ENCODE data around the gene SPEG. TPM values are rescaled to one million over a fixed set of nuclear protein-coding genes. Genes with fewer than 3 reads are reported as not detected.
"Not testable (repeated sequence)": the region's sequence is repeated elsewhere in the genome, so short reads cannot be mapped to it uniquely, and the experiment has no call there.

SPEG gene
- total RNA-seq, 2 donors from 2014 or later, result 0.86 TPM; not detected in 1

DNA sequence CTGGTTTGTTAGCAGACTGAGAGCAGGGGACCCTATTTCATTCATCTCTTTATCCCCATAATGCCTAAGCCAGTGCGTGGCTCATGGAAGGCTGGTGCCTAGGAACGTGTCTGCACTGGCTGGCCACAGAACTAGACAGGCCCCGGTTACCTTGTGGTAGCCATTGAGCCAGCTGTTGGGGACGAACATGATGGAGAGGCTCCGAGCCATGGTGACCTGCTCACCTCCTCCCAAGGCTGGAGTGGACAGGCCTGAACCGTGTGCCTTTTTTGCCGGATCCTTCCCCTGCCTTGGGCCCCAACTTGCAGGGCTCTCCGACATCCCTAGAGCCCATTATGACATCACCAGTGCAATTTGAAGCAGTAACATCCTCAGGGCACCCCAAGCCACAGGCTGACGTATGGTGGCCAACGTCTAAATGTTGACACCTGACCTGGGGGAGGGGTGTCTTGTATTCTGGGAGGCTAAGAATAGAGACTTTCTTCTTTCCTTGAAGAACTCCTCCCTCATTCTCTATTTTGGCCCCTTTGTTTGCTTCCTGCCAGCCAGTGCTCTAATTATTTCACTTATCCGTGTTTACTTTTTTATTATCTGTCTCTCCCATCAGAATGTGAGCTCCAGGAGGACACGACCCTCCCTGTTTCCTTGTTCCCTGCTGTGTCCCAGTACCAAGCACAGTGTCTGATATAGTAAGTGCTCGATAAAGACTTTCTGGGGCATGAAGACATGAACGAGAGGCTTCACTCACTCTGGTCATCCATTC is 34.7 kb upstream of the SPEG start:
- Mint-ChIP-seq H3K27me3 (peaks cover 0 to 2% of the 10 kb centered on the region in 2 donors), H3K9me3 (no peaks in the 10 kb centered on the region), H3K36me3 (no peaks in the 10 kb centered on the region), H3K4me1 (ENCODE audit: low read depth in 2 of 2) (peaks cover 0 to 7% of the 10 kb centered on the region in 2 donors), H3K27ac (no peak overlapping the region), H3K4me3 (no peak overlapping the region)
- ATAC-seq (no peak), DNase-seq (ENCODE audit: low spot score) (no peak)

DNA sequence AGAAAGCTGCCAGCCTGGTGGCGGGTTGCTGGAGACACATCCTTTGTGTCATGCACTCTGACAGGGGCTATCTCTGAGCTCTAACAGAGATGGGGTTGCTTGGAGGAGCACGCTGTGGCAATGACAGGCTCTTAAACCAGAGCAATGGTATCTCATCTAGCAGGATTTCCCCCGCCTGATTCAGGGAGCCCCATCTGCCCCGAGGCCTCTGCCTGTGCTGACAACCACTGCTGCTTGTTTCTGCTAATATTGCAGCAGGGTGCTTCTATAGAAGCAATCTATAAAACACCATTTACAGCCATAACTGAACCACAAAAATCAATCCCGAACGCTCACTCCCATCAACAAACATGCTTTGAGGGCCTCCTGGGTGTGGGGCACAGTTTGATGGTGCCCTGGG is 34.1 kb upstream of the SPEG start:
- Mint-ChIP-seq H3K9me3 (no peaks in the 10 kb centered on the region), H3K27ac (no peak overlapping the region), H3K4me3 (no peak overlapping the region), H3K4me1 (ENCODE audit: low read depth in 2 of 2) (peaks cover 0 to 7% of the 10 kb centered on the region in 2 donors), H3K27me3 (no peaks in the 10 kb centered on the region), H3K36me3 (no peaks in the 10 kb centered on the region)
- no peak for DNase-seq (ENCODE audit: low spot score)
- ATAC-seq, result no peak

DNA sequence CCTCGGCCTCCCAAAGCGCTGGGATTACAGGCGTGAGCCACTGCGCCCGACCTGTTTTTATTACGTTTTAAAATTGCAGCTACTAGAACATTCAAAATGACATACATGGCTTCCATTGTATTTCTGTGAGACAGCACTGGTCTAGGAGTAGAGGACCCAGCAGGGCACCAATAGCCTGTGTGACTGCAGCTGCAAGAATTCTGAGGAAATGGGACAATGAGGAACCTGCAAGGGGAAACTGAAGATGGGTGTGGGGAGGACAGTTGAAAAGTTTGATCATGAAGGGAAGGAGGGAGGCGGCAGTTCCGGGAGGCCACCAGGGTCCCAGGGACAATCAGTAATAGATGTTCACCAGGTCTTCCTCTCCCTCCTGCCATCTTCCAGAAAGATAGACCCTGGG is 33.0 kb upstream of the SPEG start:
- Mint-ChIP-seq H3K4me3 (no peak overlapping the region), H3K27me3 (peaks cover 0 to 2% of the 10 kb centered on the region in 2 donors), H3K9me3 (no peaks in the 10 kb centered on the region), H3K36me3 (no peaks in the 10 kb centered on the region), H3K27ac (no peak overlapping the region), H3K4me1 (ENCODE audit: low read depth in 2 of 2) (peaks cover 0 to 7% of the 10 kb centered on the region in 2 donors)
- ATAC-seq (no peak), DNase-seq (ENCODE audit: low spot score) (no peak)

DNA sequence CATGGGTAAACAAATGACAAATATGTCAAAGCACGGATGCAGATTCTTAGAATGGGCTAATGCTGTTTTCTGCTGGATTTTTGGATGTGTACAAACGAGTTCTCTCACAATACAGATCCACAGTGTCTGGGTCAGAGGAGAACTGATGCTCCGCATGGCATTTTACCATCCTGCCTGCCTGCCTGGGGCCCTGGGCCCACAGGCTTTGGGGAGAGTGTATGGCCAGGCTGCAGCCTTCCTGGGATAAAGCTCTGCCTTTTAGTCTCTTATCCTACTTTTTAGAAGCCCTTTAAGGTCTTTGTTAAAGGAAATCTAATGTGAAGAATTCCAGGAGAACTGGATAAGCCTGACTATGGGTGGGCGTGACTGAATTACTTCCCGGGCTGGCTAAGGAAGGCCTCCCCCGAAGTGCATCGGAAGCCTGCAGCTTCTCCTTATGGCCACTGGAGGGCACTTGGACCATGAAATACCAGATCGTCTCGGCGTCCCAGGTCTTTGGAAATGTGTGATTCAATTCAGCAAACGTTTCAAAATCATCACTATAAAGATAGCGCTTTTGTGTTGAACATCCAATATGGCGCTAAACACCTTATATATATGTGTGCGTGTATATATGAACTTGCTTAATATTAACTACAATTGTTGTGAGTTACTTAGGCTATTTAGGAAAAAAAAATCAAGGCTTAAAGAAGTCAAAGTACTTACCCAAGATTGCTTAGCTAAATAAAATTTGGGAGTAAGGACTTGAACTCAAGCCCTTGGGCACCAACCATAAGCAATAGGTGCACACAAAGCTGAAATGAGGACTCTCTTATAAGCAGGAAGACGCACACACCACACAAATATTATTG is 31.8 kb upstream of the SPEG start:
- Mint-ChIP-seq H3K27me3 (peaks cover 0 to 7% of the 10 kb centered on the region in 2 donors), H3K27ac (no peak overlapping the region), H3K36me3 (no peaks in the 10 kb centered on the region), H3K9me3 (no peaks in the 10 kb centered on the region), H3K4me3 (no peak overlapping the region), H3K4me1 (ENCODE audit: low read depth in 2 of 2) (peaks cover 0 to 7% of the 10 kb centered on the region in 2 donors)
- no peak for DNase-seq (ENCODE audit: low spot score)
- peak; percentile 68 to 78 for ATAC-seq

DNA sequence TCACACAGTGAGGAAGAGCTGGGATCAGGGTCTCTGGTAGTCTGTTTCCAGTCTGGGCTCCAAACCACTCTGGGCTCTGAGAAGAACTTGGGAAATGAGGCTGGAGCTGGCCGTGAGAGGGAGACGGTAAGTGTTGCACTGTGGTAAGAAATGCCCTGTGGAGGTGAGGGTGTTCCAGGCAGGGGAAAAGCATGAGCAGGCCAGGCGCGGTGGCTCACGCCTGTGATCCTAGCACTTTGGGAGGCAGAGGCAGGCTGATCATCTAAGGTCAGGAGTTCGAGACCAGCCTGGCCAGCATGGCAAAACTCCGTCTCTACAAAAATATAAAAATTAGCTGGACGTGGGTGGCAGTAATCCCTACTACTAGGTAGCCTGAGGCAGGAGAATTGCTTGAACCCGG is 30.8 kb upstream of the SPEG start:
- Mint-ChIP-seq H3K36me3 (no peaks in the 10 kb centered on the region), H3K4me1 (ENCODE audit: low read depth in 2 of 2) (peaks cover 0 to 7% of the 10 kb centered on the region in 2 donors), H3K27me3 (peaks cover 0 to 7% of the 10 kb centered on the region in 2 donors), H3K4me3 (no peak overlapping the region), H3K27ac (no peak overlapping the region), H3K9me3 (no peaks in the 10 kb centered on the region)
- ATAC-seq (no peak), DNase-seq (ENCODE audit: low spot score) (no peak)

DNA sequence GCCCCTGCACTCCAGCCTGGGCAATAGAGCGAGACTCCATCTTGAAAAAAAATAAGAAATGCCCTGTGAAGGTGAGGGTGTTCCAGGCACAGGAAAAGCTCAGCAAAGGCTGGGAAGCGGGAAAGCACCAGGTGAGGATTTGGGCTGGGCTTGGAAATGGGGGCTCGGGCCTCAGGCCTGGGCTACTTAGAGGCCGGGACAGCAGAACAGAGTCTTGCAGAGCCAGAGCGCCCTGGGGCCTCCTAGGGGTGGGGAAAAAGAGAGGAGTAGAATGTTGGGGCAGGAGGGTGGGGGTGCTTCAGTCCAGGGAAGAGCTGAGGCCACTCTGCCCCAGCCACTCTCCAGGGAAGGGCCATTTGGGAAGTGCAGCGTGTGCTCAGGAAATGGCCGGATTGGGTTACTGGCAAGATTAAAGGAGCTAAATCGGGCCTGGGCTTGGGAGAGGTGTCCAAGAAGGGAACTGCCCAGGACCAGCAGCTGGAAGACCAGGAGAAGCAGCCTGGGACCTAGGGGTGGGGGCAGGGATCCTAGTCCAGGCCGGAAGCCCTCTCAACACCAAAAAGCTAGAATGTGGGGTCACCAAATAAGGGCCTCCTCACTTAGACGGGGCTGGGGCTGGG is 30.2 kb upstream of the SPEG start:
- DNase-seq (ENCODE audit: low spot score) (no peak), ATAC-seq (no peak)
- H3K9me3 Mint-ChIP-seq, result no peaks in the 10 kb centered on the region

DNA sequence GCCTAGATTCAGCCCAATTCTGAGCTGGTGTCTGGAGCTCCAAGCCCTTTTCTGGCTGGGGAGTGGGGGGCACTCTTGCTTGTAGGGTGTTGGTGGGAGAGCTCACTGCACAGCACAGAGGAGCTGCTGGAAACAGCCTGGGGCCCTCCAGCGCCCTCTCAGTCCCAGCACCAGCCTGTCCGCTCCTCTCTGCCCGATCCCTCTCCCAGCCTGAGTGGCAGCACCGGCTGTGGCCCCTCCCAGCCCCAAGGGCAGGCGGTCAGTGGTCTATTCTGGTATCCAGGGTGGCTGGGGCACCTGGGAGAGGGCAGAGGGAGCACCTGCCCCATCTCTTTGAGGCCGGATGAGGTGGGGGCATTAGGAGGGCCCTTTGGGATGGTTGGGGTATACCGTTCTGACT is 29.7 kb upstream of the SPEG start:
- Mint-ChIP-seq H3K36me3 (no peaks in the 10 kb centered on the region), H3K27me3 (peaks cover 0 to 7% of the 10 kb centered on the region in 2 donors), H3K9me3 (no peaks in the 10 kb centered on the region), H3K4me3 (no peak overlapping the region), H3K27ac (no peak overlapping the region), H3K4me1 (ENCODE audit: low read depth in 2 of 2) (peaks cover 0 to 7% of the 10 kb centered on the region in 2 donors)
- ATAC-seq (no peak), DNase-seq (ENCODE audit: low spot score) (no peak)

More for the DNA sequence above, 30.2 kb upstream of the SPEG start:
- peaks cover 0 to 7% of the 10 kb centered on the region in 2 donors for H3K4me1 Mint-ChIP-seq (ENCODE audit: low read depth in 2 of 2)
- peaks cover 0 to 7% of the 10 kb centered on the region in 2 donors for H3K27me3 Mint-ChIP-seq
- H3K36me3 Mint-ChIP-seq, result no peaks in the 10 kb centered on the region
- H3K27ac Mint-ChIP-seq, result no peak overlapping the region
- H3K4me3 Mint-ChIP-seq, result no peak overlapping the region

DNA sequence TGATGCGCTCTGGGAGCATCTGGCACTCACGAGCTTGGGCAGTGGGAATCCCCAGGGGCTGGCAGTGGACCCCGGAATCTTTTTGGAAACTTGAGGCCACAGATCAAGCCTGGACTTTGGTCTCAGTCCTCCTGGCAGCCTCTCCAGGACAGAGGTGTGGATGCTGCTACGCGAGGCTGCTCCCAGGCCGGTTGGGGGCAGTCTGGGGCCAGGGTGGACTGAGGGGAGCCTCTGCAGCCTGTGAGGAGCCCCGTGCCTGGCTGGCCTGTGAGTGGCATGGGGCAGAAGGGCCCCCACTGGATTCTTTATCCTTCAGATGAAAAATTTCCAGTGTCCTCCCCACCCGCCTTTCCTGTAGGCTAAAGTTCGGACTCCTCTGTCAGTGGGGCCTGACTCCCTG is 29.2 kb upstream of the SPEG start:
- Mint-ChIP-seq H3K9me3 (no peaks in the 10 kb centered on the region), H3K4me1 (ENCODE audit: low read depth in 2 of 2) (peaks cover 0 to 7% of the 10 kb centered on the region in 2 donors), H3K4me3 (no peak overlapping the region), H3K27me3 (peaks cover 0 to 7% of the 10 kb centered on the region in 2 donors), H3K36me3 (no peaks in the 10 kb centered on the region), H3K27ac (no peak overlapping the region)
- no peak for ATAC-seq
- DNase-seq (ENCODE audit: low spot score), result no peak

DNA sequence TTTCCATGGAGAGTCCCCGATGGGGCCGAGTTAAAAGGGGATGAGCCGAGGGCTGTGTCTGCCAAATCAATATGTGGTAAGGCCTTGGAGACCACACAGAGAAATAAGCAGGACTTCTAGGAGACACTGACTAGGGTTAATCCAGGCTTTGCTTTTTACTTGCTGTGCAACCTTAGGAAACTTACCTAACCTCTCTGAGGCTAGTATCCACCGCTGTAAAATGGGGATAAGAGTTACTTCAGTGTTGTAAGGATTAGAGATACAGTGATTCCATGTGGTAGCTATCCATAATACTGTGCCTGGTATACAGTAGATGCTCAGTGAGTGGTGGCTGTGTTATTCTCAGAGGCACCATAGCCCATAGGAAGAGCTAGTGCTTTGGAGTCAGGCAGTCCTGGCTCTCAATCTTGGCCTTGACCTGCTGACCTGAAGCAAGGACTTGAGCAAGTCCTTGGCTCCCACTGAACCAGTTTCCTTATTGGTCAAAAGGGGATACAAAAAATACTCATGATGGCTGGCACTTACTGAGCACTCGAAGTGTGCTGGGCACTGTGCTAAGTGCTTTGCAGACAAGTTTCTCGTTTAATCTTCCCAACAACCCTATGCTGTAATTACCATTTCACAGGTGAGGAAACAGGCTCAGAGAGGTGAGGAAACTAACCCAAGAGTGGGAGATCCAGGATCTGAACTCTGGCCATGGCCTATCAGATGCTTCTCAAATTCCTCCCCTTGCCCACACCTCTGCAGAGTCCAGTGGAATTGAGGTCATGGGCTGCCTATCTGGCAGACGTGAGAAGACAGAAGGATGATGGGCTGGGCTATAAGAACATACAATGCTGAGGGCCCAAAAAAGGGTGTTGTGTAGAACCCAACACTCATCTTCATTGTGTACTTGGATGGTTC is 28.4 kb upstream of the SPEG start:
- H3K36me3 Mint-ChIP-seq, result no peaks in the 10 kb centered on the region
- ATAC-seq (no peak), DNase-seq (ENCODE audit: low spot score) (no peak)
- H3K4me1 Mint-ChIP-seq (ENCODE audit: low read depth in 2 of 2), result peaks cover 0 to 7% of the 10 kb centered on the region in 2 donors
- no peak overlapping the region for H3K27ac Mint-ChIP-seq
- peaks cover 0 to 7% of the 10 kb centered on the region in 2 donors for H3K27me3 Mint-ChIP-seq
- H3K9me3 Mint-ChIP-seq, result no peaks in the 10 kb centered on the region
- no peak overlapping the region for H3K4me3 Mint-ChIP-seq

DNA sequence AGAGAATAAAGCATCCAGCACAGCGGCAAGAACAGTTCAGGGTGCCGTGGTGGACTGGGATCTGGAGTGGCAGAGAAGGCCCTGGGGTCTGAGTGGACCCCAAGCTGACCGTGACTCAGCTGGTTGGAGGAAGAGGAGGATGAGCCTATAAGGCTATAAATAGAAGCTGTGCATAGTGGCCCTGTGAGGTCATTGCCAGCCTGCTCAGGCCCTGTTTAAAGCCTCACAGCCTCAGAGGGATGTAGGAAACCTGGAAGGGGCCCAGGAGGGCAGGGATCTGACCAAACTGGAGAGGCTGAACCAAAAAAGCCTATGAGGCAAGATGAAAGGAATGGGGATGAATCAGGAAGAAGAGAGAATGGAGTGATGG is 27.8 kb upstream of the SPEG start:
- Mint-ChIP-seq H3K36me3 (no peaks in the 10 kb centered on the region), H3K4me3 (no peak overlapping the region), H3K27me3 (peaks cover 0 to 7% of the 10 kb centered on the region in 2 donors), H3K9me3 (no peaks in the 10 kb centered on the region), H3K27ac (no peak overlapping the region), H3K4me1 (ENCODE audit: low read depth in 2 of 2) (peaks cover 0 to 7% of the 10 kb centered on the region in 2 donors)
- ATAC-seq, result no peak
- no peak for DNase-seq (ENCODE audit: low spot score)

DNA sequence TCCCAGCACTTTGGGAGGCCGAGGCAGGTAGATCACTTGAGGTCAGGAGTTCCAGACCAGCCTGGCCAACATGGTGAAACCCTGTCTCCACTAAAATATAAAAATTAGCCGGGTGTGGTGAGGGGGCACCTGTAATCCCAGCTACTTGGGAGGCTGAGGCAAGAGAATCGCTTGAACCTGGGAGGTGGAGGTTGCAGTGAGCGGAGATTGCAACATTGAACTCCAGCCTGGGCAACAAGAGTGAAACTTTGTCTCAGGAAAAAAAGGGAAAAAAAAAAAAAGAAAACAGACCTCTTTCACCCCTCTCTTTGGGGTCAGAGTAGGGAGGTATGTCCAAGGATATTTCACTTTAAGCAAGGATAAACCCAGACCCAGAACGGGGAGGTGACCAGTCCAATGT is 27.3 kb upstream of the SPEG start:
- ATAC-seq; H3K9me3 Mint-ChIP-seq; H3K36me3 Mint-ChIP-seq; H3K4me3 Mint-ChIP-seq; DNase-seq (ENCODE audit: low spot score); H3K27me3 Mint-ChIP-seq; H3K27ac Mint-ChIP-seq; H3K4me1 Mint-ChIP-seq (ENCODE audit: low read depth in 2 of 2): not testable (repeated sequence)

DNA sequence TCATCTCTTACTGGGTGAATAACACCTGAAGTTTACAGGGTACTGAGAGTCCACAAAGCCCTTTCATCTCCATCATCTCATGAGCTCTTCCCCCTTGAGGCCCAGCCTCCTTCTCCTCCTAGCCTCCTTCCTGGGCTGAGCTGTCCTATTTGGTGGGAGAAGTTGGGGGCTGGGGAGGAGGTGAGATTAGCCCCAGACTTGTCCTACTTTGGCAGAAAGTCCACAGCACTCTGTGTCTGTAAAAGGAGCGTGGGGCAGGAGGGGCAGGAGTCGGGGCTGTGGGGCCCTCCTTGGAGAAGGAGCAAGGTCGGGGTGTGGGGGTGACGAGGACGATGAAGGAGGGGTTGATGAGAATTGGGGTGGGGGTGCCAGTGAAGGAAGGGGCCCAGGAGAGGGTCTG is 26.4 kb upstream of the SPEG start:
- Mint-ChIP-seq H3K27ac (no peak overlapping the region), H3K9me3 (no peaks in the 10 kb centered on the region), H3K27me3 (peaks cover 4 to 13% of the 10 kb centered on the region in 2 donors), H3K36me3 (no peaks in the 10 kb centered on the region), H3K4me3 (no peak overlapping the region), H3K4me1 (ENCODE audit: low read depth in 2 of 2) (peaks cover 0 to 1% of the 10 kb centered on the region in 2 donors)
- ATAC-seq (no peak), DNase-seq (ENCODE audit: low spot score) (no peak)

DNA sequence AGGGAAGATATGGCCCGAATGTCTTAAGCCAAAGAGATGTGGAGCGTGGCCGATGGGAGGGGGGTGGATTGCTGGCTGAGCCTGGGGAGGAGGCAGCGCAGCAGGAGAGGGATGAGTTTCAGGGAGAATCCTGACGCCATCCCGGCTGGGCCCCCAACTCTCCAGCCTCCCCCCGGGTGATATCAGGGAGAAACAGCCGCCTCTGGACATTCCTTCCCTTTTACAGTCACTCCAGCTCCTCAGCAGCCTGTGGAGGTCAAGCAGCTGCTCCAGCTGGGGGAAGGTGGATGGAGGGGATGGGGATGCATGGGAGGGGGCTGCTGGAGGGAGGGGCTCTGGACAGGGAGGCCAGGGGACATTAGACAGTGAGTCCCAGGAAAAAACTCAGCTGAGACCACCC is 26.0 kb upstream of the SPEG start:
- no peak overlapping the region for H3K27ac Mint-ChIP-seq
- H3K4me1 Mint-ChIP-seq (ENCODE audit: low read depth in 2 of 2), result no peaks in the 10 kb centered on the region
- peaks cover 6 to 17% of the 10 kb centered on the region in 2 donors for H3K27me3 Mint-ChIP-seq
- H3K4me3 Mint-ChIP-seq, result no peak overlapping the region
- DNase-seq (ENCODE audit: low spot score) (no peak), ATAC-seq (no peak)
- H3K9me3 Mint-ChIP-seq, result no peaks in the 10 kb centered on the region
- H3K36me3 Mint-ChIP-seq, result no peaks in the 10 kb centered on the region

All from natural killer cell treated with Interleukin-12 subunit alpha and Interleukin-12 subunit beta and Interleukin-15 and Interleukin-18, amount 100 ng/mL, for 72 hours (primary cell).